ENCODE data around the gene NDUFS6.
"Not testable (repeated sequence)": the region's sequence is repeated elsewhere in the genome, so short reads cannot be mapped to it uniquely, and the experiment has no call there.

Gene NDUFS6

GRCh38 chr5:1793966-1794900 lies 7.0 kb upstream of the NDUFS6 start:
- Histone ChIP-seq H3K9ac (ENCODE audit: low read depth, low read length) (no peak overlapping the region), H3K4me1 (ENCODE audit: control insufficient read depth, insufficient read depth, low read length) (peaks cover 11% of the 10 kb centered on the region), H3K27me3 (ENCODE audit: control insufficient read depth, insufficient read depth, low read length) (no peaks in the 10 kb centered on the region), H3K27ac (ENCODE audit: low read depth, low read length) (no peak overlapping the region), H3K36me3 (ENCODE audit: control insufficient read depth, insufficient read depth, low read length) (peaks cover 29% of the 10 kb centered on the region), H3K4me3 (ENCODE audit: low read depth, low read length) (no peak overlapping the region), H3K9me3 (ENCODE audit: control insufficient read depth, insufficient read depth, low read length) (no peaks in the 10 kb centered on the region)

- peaks cover 29% of the 10 kb centered on the region for H3K36me3 ChIP-seq (ENCODE audit: control insufficient read depth, insufficient read depth, low read length)
- H3K4me3 ChIP-seq (ENCODE audit: low read depth, low read length), result no peak overlapping the region
- no peak overlapping the region for H3K9ac ChIP-seq (ENCODE audit: low read depth, low read length)
- peaks cover 7% of the 10 kb centered on the region for H3K4me1 ChIP-seq (ENCODE audit: control insufficient read depth, insufficient read depth, low read length)
- H3K27ac ChIP-seq (ENCODE audit: low read depth, low read length), result no peak overlapping the region
- no peaks in the 10 kb centered on the region for H3K9me3 ChIP-seq (ENCODE audit: control insufficient read depth, insufficient read depth, low read length)
- H3K27me3 ChIP-seq (ENCODE audit: control insufficient read depth, insufficient read depth, low read length), result no peaks in the 10 kb centered on the region
These were observed 6.3 kb upstream of the NDUFS6 start for GRCh38 chr5:1794901-1795290.

- Histone ChIP-seq H3K4me3 (ENCODE audit: low read depth, low read length) (no peak overlapping the region), H3K27ac (ENCODE audit: low read depth, low read length) (no peak overlapping the region), H3K9ac (ENCODE audit: low read depth, low read length) (no peak overlapping the region), H3K4me1 (ENCODE audit: control insufficient read depth, insufficient read depth, low read length) (peaks cover 1% of the 10 kb centered on the region), H3K27me3 (ENCODE audit: control insufficient read depth, insufficient read depth, low read length) (no peaks in the 10 kb centered on the region), H3K9me3 (ENCODE audit: control insufficient read depth, insufficient read depth, low read length) (no peaks in the 10 kb centered on the region), H3K36me3 (ENCODE audit: control insufficient read depth, insufficient read depth, low read length) (peaks cover 29% of the 10 kb centered on the region)
These were observed 5.7 kb upstream of the NDUFS6 start for GRCh38 chr5:1795506-1795905.

- Histone ChIP-seq H3K27ac (ENCODE audit: low read depth, low read length) (no peak overlapping the region), H3K4me1 (ENCODE audit: control insufficient read depth, insufficient read depth, low read length) (no peaks in the 10 kb centered on the region; the same call in 1 of the 2 replicates), H3K36me3 (ENCODE audit: control insufficient read depth, insufficient read depth, low read length) (peaks cover 29% of the 10 kb centered on the region), H3K9ac (ENCODE audit: low read depth, low read length) (no peak overlapping the region), H3K4me3 (ENCODE audit: low read depth, low read length) (no peak overlapping the region), H3K9me3 (ENCODE audit: control insufficient read depth, insufficient read depth, low read length) (no peaks in the 10 kb centered on the region), H3K27me3 (ENCODE audit: control insufficient read depth, insufficient read depth, low read length) (no peaks in the 10 kb centered on the region)
These were observed 5.3 kb upstream of the NDUFS6 start for GRCh38 chr5:1795931-1796330.

GRCh38 chr5:1796371-1797102 lies 4.7 kb upstream of the NDUFS6 start:
- no peak overlapping the region for H3K9ac ChIP-seq (ENCODE audit: low read depth, low read length)
- no peak overlapping the region for H3K4me3 ChIP-seq (ENCODE audit: low read depth, low read length)
- no peaks in the 10 kb centered on the region for H3K27me3 ChIP-seq (ENCODE audit: control insufficient read depth, insufficient read depth, low read length)
- H3K27ac ChIP-seq (ENCODE audit: low read depth, low read length), result no peak overlapping the region
- H3K9me3 ChIP-seq (ENCODE audit: control insufficient read depth, insufficient read depth, low read length), result no peaks in the 10 kb centered on the region
- peaks cover 29% of the 10 kb centered on the region for H3K36me3 ChIP-seq (ENCODE audit: control insufficient read depth, insufficient read depth, low read length)
- no peaks in the 10 kb centered on the region; the same call in 1 of the 2 replicates for H3K4me1 ChIP-seq (ENCODE audit: control insufficient read depth, insufficient read depth, low read length)

- no peak overlapping the region for H3K4me3 ChIP-seq (ENCODE audit: low read depth, low read length)
- H3K36me3 ChIP-seq (ENCODE audit: control insufficient read depth, insufficient read depth, low read length), result peaks cover 29% of the 10 kb centered on the region
- no peaks in the 10 kb centered on the region for H3K27me3 ChIP-seq (ENCODE audit: control insufficient read depth, insufficient read depth, low read length)
- H3K9me3 ChIP-seq (ENCODE audit: control insufficient read depth, insufficient read depth, low read length), result no peaks in the 10 kb centered on the region
- no peak overlapping the region for H3K27ac ChIP-seq (ENCODE audit: low read depth, low read length)
- peaks cover 3% of the 10 kb centered on the region for H3K4me1 ChIP-seq (ENCODE audit: control insufficient read depth, insufficient read depth, low read length)
- no peak overlapping the region for H3K9ac ChIP-seq (ENCODE audit: low read depth, low read length)
These were observed 4.0 kb upstream of the NDUFS6 start for GRCh38 chr5:1797103-1797800.

GRCh38 chr5:1797855-1798254 lies 3.4 kb upstream of the NDUFS6 start:
- no peak overlapping the region for H3K9ac ChIP-seq (ENCODE audit: low read depth, low read length)
- no peak overlapping the region for H3K27ac ChIP-seq (ENCODE audit: low read depth, low read length)
- H3K36me3 ChIP-seq (ENCODE audit: control insufficient read depth, insufficient read depth, low read length), result peaks cover 35% of the 10 kb centered on the region
- peaks cover 5% of the 10 kb centered on the region for H3K4me1 ChIP-seq (ENCODE audit: control insufficient read depth, insufficient read depth, low read length)
- no peak overlapping the region for H3K4me3 ChIP-seq (ENCODE audit: low read depth, low read length)
- H3K9me3 ChIP-seq (ENCODE audit: control insufficient read depth, insufficient read depth, low read length), result no peaks in the 10 kb centered on the region
- H3K27me3 ChIP-seq (ENCODE audit: control insufficient read depth, insufficient read depth, low read length), result no peaks in the 10 kb centered on the region

GRCh38 chr5:1798589-1798988 lies 2.6 kb upstream of the NDUFS6 start:
- H3K4me1 ChIP-seq (ENCODE audit: control insufficient read depth, insufficient read depth, low read length), result not testable (repeated sequence)

GRCh38 chr5:1799110-1799601 lies 2.1 kb upstream of the NDUFS6 start:
- Histone ChIP-seq H3K27me3 (ENCODE audit: control insufficient read depth, insufficient read depth, low read length) (no peaks in the 10 kb centered on the region), H3K27ac (ENCODE audit: low read depth, low read length) (no peak overlapping the region), H3K4me1 (ENCODE audit: control insufficient read depth, insufficient read depth, low read length) (peaks cover 5% of the 10 kb centered on the region), H3K9ac (ENCODE audit: low read depth, low read length) (peak overlapping the region; percentile 68), H3K4me3 (ENCODE audit: low read depth, low read length) (peak overlapping the region; percentile 100), H3K9me3 (ENCODE audit: control insufficient read depth, insufficient read depth, low read length) (no peaks in the 10 kb centered on the region), H3K36me3 (ENCODE audit: control insufficient read depth, insufficient read depth, low read length) (peaks cover 48% of the 10 kb centered on the region)

More at GRCh38 chr5:1798589-1798988, 2.6 kb upstream of the NDUFS6 start:
- not testable (repeated sequence) for H3K9me3 ChIP-seq (ENCODE audit: control insufficient read depth, insufficient read depth, low read length); H3K27ac ChIP-seq (ENCODE audit: low read depth, low read length); H3K27me3 ChIP-seq (ENCODE audit: control insufficient read depth, insufficient read depth, low read length)
- Histone ChIP-seq H3K4me3 (ENCODE audit: low read depth, low read length) (peak overlapping the region; percentile 100), H3K9ac (ENCODE audit: low read depth, low read length) (peak overlapping the region; percentile 68; the same call in 1 of the 2 replicates), H3K36me3 (ENCODE audit: control insufficient read depth, insufficient read depth, low read length) (peaks cover 43% of the 10 kb centered on the region)

GRCh38 chr5:1799602-1800471 lies 1.4 kb upstream of the NDUFS6 start, which contains the start of gene MRPL36:
Gene MRPL36, minus strand, starts transcription at chr5:1799837. Its CDS starts 902 bp downstream, at chr5:1798935.
- no peaks in the 10 kb centered on the region for H3K27me3 ChIP-seq (ENCODE audit: control insufficient read depth, insufficient read depth, low read length)
- H3K4me3 ChIP-seq (ENCODE audit: low read depth, low read length), result peak within 1 kb of the TSS; percentile 100
- peak within 1 kb of the TSS; percentile 97 for H3K9ac ChIP-seq (ENCODE audit: low read depth, low read length)
- H3K27ac ChIP-seq (ENCODE audit: low read depth, low read length), result peak within 1 kb of the TSS; percentile 88
- peaks cover 55% of the 10 kb centered on the region for H3K36me3 ChIP-seq (ENCODE audit: control insufficient read depth, insufficient read depth, low read length)
- H3K4me1 ChIP-seq (ENCODE audit: control insufficient read depth, insufficient read depth, low read length), result peaks cover 5% of the 10 kb centered on the region
- H3K9me3 ChIP-seq (ENCODE audit: control insufficient read depth, insufficient read depth, low read length), result no peaks in the 10 kb centered on the region

All from HUES48 (cell line).